GM21360 (cell line): ENCODE data around the gene ZNRD2.

ENCODE experiments used
- ATAC-seq: cut with Tn5 transposase; IDR thresholded peaks from one replicate; pipeline ENCODE4 v1.9.1; 2021; ENCODE audit warnings: mild to moderate bottlenecking, moderate library complexity; ENCODE audit not compliant: unreplicated experiment

Gene ZNRD2

DNA sequence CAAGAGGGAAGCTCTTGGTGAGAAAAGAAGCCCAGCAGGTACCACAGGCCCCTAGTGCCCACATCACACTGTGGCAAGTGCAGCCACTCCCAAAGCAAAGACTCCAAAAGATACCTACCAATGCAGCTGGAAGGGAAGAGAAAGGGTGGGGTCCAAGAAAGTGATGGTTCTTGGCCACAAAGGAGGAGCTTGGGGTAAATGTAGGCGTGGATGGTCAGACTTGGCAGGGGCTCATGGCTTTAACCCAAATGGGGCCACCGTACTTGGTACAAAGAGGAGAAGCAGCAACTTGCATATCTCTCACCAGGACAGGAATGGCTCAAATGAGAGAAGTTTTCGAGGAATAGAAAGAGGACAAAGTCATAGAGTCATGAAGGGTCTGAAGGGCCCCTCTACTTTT lies 39.0 kb downstream of the ZNRD2 start:
- ATAC-seq = no peak

GRCh38 chr11:65609665-65610064 lies 39.4 kb downstream of the ZNRD2 start:
- no peak for ATAC-seq

DNA sequence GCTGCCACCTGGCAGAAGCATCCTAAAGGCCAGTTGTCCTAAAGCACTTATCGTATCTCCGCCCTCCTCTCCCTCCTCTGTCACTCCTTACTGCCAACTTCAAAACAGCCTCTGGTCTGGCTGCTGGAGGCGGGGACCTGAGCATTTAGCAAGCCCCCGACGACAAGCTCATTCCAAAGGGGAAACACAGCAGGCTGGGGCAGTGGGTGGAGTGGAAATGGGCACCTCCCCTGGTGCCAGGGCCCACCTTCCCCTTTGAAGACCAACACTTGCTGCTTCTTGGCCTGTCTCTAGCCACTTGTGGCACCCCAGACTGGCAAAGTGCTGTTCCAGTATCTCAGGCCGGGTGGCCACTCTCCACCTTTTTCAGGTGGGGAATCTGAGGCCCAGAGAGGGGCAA lies 40.1 kb downstream of the ZNRD2 start:
- ATAC-seq = no peak

DNA sequence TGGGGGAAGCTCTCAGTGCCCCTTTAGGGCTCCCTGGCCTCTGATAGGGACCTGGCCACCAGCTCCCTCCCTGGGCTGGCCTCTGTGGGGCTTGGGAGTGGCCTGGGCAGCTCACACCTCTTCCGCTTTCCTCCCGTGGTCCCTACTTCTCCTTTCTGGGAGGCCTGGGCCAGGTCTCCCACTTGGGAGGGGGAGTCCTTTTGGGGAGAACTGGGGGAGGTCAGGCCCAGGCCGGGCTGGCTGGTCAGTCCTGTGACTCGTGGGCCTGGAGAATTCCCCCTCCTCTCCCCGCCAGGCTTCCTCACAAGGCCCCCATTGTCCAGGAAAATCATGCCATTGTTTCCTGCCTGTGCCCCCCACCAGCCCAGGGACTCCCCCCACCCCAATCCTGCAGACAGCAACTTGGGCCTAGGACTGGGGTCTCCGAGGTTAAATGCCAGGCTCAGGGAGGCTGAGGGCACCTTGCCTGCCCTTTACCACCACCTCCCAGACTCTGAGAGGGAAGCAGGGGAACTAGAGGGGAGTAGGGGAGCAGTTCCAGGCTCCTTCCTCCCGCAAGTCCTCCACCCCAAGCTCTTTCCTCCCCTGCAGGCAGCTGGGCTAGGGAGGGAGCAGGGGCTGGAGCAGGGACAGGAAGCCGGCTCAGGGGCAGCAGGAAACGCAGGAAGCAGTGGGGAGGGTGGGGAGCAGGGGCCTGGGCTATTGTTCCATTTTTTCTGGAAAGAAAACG lies 40.9 kb downstream of the ZNRD2 start:
- no peak for ATAC-seq

GRCh38 chr11:65611758-65612603 lies 41.7 kb downstream of the ZNRD2 start:
- ATAC-seq = no peak

DNA sequence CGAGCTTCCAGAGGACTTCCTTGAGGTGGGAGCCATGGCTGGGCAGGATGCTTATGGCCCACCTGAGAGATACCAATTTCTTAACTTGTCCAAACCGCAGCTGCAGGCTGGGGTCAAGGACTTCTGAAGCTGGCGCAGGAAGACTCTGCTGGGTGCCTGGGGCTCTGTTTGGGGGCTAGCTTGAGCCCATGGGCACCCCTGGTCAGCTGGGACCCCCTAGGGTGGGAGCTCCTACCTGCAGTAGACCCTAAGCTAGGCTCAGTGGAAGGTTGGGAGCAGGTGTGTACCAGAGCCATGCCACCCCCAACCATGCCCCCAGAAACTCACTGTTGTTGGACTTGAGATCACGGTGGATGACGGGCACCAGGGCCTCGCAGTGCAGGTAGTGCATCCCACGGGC lies 42.4 kb downstream of the ZNRD2 start:
- ATAC-seq = no peak

DNA sequence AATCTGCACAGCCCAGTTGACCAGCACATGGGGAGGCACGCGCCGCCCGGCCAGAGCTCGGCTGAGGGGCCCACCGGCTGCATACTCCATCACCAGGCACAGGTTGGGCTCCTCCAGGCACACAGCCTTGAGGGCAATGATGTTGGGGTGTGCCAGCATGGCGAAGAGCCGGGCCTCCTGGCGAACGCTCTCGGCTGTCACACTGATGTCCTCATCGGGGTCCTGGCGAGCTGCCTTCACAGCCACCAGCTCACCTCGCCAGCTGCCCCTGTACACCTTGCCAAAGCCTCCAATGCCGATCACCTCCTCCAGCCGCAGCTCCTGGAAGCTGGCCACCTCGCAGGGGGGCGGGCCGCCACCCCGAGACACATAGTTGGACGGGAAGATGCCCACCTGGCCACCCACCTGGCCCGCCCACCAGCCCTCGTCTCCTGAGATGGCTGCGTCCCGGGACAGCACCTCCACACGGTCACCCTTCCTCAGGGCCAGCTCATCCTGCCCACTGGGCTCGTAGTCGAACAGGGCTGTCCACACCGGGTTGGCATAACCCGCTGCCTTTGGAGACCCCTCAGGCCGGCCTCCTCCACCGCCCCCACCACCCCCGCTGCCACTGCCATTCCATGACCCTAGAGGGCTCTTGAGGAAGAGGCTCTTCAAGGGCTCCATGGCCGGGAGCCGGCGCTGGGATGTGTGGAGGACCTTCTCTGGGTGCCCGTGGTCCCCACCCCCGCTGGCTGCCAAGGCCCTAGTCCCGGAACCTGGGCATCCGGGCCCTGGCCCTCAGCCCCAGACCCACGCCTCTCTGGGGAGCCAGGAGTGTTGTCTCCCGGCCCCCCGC lies 43.0 kb downstream of the ZNRD2 start:
- no peak for ATAC-seq

- ATAC-seq = peak; percentile 71
Measured at GRCh38 chr11:65615229-65615949, 45.1 kb downstream of the ZNRD2 start, which contains the start of gene PCNX3. PCNX3 (plus strand) TSS chr11:65615776; CDS start chr11:65616312, 536 bp downstream.

DNA sequence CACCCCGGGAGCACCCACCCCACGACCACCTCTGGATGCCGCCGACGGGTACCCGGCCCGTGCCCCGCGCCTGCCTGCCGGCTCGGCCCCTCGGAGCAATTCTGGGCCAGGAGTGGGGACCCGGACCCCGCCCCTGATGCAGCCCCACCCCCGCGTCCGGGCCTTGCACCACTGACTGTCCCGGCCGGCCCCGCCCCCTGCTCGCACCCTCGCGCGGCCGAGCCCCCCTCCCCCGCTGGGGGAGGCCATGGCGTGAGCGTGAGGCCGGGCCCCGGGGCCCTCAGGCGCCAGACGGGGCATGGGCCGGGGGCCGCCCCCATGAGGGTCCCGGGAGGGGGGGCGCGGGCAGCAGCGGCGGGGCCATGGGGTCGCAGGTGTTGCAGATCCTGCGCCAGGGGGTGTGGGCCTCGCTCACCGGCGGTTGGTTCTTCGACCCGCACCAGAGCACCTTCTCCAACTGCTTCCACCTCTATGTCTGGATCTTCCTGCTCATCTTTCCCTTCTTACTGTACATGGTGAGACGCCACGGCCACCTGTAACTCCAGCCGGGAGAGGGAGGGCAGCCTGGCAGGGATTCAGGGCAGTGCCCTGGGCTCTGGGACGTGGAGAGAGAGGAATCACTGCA lies 45.8 kb downstream of the ZNRD2 start:
- ATAC-seq = no peak

DNA sequence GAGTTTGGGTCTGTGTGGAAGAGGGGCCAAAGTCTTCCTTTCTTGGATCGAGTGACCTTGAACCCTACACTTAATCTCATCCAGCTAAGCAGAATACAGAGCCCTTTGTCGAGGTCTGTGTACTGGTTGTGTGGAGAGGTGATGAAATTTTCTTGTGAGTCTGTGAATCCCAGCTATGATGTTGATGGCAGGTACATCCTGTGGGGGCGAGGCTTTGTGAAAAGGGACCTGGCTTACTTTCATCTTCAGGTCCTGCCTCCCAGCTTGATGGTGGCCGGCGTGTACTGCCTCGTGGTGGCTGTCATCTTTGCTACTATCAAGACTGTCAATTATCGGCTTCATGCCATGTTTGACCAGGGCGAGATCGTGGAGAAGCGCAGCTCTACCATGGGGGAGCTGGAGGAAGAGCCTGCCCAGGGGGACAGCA lies 46.3 kb downstream of the ZNRD2 start:
- no peak for ATAC-seq

DNA sequence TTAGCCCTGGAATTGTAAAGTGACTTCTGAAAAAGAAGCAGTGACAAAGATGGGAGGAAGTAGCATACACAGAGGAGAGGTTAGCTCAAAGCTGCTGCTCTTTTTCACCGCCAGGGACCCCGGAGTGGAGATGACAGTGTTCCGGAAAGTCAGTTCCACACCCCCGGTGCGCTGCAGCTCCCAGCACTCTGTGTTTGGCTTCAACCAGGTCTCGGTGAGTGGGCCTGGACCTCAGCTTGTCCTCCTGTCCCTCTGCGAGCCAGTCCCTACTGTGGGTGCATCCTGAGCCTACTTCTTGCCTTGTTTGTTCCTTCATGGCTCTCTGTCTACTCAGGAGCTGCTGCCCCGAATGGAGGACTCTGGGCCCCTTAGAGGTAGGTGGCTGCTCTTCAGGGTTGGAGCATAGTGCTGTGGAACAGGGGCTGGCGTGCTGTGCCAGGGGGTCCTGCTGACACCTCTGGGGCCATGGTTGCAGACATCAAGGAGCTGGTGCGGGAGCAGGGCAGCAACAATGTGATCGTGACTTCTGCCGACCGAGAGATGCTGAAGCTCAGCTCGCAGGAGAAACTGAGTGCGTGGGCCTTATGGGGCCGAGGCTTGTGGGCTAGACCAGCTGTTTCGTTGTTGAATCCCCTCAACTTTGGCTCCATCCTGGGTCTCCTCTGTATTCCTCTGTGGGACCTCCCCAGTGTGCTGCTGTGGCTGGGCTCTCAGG lies 47.0 kb downstream of the ZNRD2 start:
- ATAC-seq = no peak

DNA sequence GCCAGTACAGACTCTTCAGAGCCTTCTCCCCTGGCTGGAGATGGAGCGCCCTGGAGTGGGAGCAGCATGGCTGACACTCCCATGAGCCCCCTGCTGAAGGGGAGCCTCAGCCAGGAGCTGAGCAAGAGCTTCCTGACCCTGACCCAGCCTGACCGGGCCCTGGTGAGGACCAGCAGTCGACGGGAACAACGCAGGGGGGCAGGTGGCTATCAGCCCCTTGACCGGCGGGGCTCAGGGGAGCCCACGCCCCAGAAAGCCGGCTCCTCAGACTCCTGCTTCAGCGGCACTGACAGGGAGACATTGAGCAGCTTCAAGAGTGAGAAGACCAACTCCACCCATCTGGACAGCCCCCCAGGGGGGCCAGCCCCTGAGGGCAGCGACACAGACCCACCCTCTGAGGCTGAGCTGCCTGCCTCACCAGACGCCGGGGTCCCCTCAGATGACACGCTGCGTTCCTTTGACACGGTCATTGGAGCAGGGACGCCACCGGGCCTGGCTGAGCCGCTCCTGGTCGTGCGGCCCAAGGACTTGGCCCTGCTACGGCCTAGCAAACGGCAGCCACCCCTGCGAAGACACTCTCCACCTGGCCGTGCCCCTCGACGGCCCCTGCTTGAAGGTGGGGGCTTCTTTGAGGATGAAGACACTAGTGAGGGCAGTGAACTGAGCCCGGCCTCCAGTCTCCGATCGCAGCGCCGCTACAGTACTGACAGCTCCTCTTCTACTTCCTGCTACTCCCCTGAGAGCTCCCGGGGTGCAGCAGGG lies 47.9 kb downstream of the ZNRD2 start:
- no peak for ATAC-seq

- no peak for ATAC-seq
Measured at GRCh38 chr11:65618763-65619162, 48.5 kb downstream of the ZNRD2 start.

GRCh38 chr11:65619281-65619928 lies 49.1 kb downstream of the ZNRD2 start:
- ATAC-seq = no peak

DNA sequence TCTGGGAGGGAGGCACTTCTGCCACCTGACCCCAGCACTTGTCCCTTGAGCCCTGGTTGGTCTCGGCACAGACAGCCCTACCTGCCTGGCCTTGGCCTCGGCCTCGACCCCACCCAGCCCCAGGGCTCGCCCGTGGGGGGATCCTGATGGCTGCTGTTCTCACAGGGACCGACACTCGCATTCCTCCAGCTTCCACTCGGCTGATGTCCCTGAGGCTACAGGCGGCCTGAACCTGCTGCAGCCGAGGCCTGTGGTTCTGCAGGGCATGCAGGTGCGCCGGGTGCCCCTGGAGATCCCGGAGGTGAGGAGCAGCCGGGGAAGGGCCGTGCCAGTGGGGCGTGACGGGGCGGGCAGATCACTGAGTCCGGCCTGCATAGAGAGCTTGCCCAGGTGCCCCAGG lies 50.4 kb downstream of the ZNRD2 start:
- ATAC-seq = no peak

DNA sequence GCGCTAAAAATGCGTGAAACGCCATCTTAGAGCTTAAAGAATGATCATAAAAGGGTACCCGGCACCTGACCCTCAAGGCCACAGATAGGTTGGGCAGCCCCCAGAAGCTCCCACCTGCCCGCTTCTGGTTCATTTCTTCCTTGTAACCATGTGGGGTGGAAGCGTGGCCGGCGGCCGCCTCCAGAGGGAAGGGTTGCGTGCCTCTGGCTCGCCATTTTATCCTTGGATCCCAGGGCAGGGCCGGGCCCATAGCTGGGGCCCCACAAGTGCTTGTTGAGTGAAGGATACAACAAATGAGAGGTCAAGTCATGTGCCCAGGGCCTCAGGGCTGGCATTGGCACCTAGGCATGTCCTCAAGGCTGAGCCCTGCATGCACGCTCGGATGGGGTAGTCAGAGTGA lies 51.2 kb downstream of the ZNRD2 start:
- ATAC-seq = no peak
